ENCODE data around the gene WDPCP. TPM values are rescaled to one million over a fixed set of nuclear protein-coding genes. Genes with fewer than 3 reads are reported as not detected.
"Not testable (repeated sequence)": the region's sequence is repeated elsewhere in the genome, so short reads cannot be mapped to it uniquely, and the experiment has no call there.

Gene WDPCP
- total RNA-seq, 4 donors from 2014 or later = 6.5 to 41.3 (median 7.4) TPM

GRCh38 chr2:63408530-63408929 lies 179.7 kb downstream of the WDPCP start:
- no peak overlapping the region for H3K4me3 ChIP-seq
- no peaks in the 10 kb centered on the region for H3K9me3 ChIP-seq
- no peak for DNase-seq
- TF ChIP-seq CTCF (IDR thresholded peaks at IDR 0.05) (no peak), POLR2A (IDR thresholded peaks at IDR 0.05) (no peak)
- no peaks in the 10 kb centered on the region for H3K27me3 ChIP-seq
- no peaks in the 10 kb centered on the region for H3K4me1 ChIP-seq
- no peak overlapping the region for H3K27ac ChIP-seq
- peaks cover 0 to 7% (median 0%) of the 10 kb centered on the region in 3 donors for H3K36me3 ChIP-seq

GRCh38 chr2:63406641-63407040 lies 181.6 kb downstream of the WDPCP start:
- H3K27me3 ChIP-seq = no peaks in the 10 kb centered on the region
- TF ChIP-seq POLR2A (IDR thresholded peaks at IDR 0.05) = no peak

GRCh38 chr2:63403820-63404219 lies 184.5 kb downstream of the WDPCP start:
- H3K36me3 ChIP-seq = peaks cover 0 to 8% (median 0%) of the 10 kb centered on the region in 3 donors
- no peaks in the 10 kb centered on the region for H3K4me1 ChIP-seq
- TF ChIP-seq POLR2A (IDR thresholded peaks at IDR 0.05) (no peak), CTCF (IDR thresholded peaks at IDR 0.05) (no peak)
- H3K27ac ChIP-seq = no peak overlapping the region
- no peaks in the 10 kb centered on the region for H3K27me3 ChIP-seq
- H3K9me3 ChIP-seq = no peaks in the 10 kb centered on the region
- DNase-seq = no peak
- no peak overlapping the region for H3K4me3 ChIP-seq

More at GRCh38 chr2:63406641-63407040, 181.6 kb downstream of the WDPCP start:
- no peak overlapping the region for H3K4me3 ChIP-seq
- no peaks in the 10 kb centered on the region for H3K9me3 ChIP-seq
- H3K27ac ChIP-seq = no peak overlapping the region
- no peak for DNase-seq
- H3K4me1 ChIP-seq = no peaks in the 10 kb centered on the region
- H3K36me3 ChIP-seq = peaks cover 0 to 8% (median 0%) of the 10 kb centered on the region in 3 donors

- not testable (repeated sequence) for H3K27me3 ChIP-seq, H3K4me3 ChIP-seq, DNase-seq, H3K4me1 ChIP-seq, H3K9me3 ChIP-seq, H3K36me3 ChIP-seq, H3K27ac ChIP-seq
Measured at GRCh38 chr2:63402889-63403288, 185.4 kb downstream of the WDPCP start.

- Histone ChIP-seq H3K27me3 (no peaks in the 10 kb centered on the region), H3K9me3 (no peaks in the 10 kb centered on the region), H3K27ac (no peak overlapping the region), H3K4me1 (no peaks in the 10 kb centered on the region), H3K36me3 (peaks cover 0 to 8% (median 0%) of the 10 kb centered on the region in 3 donors), H3K4me3 (no peak overlapping the region)
- no peak for DNase-seq
- no peak for TF ChIP-seq CTCF (IDR thresholded peaks at IDR 0.05)
- no peak for TF ChIP-seq POLR2A (IDR thresholded peaks at IDR 0.05)
Measured at GRCh38 chr2:63399156-63399555, 189.1 kb downstream of the WDPCP start.

- H3K27me3 ChIP-seq = no peaks in the 10 kb centered on the region
- no peaks in the 10 kb centered on the region for H3K36me3 ChIP-seq
- no peak for DNase-seq
- H3K9me3 ChIP-seq = no peaks in the 10 kb centered on the region
- TF ChIP-seq POLR2A (IDR thresholded peaks at IDR 0.05) (no peak), CTCF (IDR thresholded peaks at IDR 0.05) (no peak)
- no peak overlapping the region for H3K27ac ChIP-seq
- H3K4me1 ChIP-seq = no peaks in the 10 kb centered on the region
- H3K4me3 ChIP-seq = no peak overlapping the region
Measured at GRCh38 chr2:63379451-63379850, 208.8 kb downstream of the WDPCP start.

- no peak overlapping the region for H3K27ac ChIP-seq
- no peaks in the 10 kb centered on the region for H3K36me3 ChIP-seq
- H3K27me3 ChIP-seq = no peaks in the 10 kb centered on the region
- no peak for DNase-seq
- no peaks in the 10 kb centered on the region for H3K4me1 ChIP-seq
- H3K4me3 ChIP-seq = no peak overlapping the region
- no peak for TF ChIP-seq POLR2A (IDR thresholded peaks at IDR 0.05)
- no peak for TF ChIP-seq CTCF (IDR thresholded peaks at IDR 0.05)
- no peaks in the 10 kb centered on the region for H3K9me3 ChIP-seq
Measured at GRCh38 chr2:63378589-63378988, 209.7 kb downstream of the WDPCP start.
